HTERT RPE-1 (cell line): ENCODE data around the gene ANKRD11.

Source experiments
- in situ Hi-C: fragments of 300-500 bp; cut with MboI; formaldehyde crosslinking; loops from 4 replicates; pipeline ENCODE4 v1.14.3; 2020; ENCODE audit warnings: low sequenced_read_pairs

Gene ANKRD11

DNA sequence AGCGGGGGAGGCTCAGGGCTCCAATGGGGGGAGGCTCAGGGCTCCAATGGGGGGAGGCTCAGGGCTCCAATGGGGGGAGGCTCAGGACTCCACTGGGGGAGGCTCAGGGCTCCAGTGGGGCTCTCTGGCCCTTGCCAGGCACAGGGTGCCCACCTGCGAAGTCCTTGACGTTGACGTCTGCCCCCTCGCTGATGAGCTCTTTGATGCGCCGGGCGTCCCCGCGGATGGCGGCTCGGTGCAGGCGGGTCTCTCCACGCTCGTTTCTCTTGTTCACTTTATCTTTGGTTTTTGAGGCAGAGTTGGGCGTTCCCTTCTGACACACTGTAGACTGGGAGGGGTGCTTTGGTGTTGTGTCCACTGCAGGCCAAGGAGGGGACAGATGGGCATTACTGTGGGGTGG, 199.9 kb downstream of the ANKRD11 start:
- in situ Hi-C loops, result no loop called here

DNA sequence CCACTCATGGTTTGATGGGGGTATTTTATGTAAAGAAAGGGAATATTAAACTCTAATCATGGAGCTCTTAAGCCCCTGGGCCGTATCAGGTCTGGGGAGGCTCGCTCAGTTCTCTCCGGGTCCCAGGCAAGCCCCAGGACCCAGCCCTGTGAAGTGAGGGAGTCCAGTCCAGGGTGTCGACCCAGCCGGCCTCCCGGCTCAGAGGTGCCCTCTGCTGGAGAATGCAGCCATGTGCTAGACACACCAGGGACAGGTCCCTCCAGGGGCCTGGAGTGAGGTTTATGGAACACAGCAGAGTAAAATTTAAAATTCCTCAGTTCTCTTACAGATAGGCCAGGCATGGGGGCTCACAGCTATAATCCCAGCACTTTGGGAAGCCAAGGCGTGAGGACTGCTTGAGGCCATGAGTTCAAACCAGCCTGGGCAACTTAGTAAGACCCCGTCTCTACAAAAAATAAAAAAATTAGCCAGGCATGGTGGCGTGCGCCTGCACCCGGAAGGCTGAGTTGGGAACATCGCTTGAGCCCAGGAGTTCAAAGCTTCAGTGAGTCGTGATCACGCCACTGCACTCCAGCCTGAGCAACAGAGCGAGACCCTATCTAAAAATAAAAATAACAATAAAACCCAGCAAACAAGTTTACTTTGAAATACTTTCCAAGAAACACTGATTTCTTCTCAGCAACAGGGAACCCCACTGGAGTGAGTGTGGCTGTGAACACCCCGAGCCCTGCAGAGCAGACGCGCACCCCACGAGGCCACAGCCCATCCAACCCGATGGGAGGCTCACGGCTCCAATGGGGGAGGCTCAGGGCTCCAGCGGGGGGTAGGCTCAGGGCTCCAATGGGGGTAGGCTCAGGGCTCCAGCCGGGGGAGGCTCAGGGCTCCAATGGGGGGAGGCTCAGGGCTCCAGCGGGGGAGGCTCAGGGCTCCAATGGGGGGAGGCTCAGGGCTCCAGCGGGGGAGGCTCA, 200.6 kb downstream of the ANKRD11 start:
- in situ Hi-C loops, result no loop called here

DNA sequence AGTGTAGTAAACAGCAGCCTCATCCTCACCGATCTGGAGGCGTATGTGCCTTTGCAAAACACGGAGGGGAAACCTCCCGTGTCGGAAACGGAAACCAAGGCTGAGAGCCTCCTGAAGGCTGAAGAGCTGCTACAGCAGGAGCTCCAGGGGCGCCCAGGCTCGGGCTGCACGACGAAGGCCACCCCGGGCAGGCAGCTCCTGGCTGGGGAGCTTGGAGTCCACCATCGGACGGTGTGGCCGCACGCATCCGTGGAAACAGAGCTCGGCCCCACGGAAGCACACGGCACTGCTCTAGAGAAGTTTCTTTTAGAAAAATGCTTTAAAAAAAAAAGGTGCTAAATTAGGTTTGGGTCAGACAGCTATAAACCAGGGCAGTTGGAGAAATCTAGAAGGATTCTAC, 201.4 kb downstream of the ANKRD11 start:
- in situ Hi-C loops, result no loop called here

DNA sequence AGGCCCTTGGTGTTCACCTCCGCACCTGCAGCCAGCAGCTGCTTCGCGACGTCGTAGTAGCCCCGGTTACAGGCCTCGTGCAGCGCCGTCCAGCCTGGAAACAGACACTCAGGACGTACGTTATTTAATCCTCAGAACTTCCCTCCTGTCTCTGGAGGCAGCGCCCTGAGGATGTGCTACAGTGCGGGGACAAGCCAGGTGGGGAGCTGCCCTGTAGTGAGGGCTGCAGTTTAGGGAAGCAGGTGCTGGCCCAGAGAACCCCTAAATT, 201.8 kb downstream of the ANKRD11 start:
- in situ Hi-C loops, result no loop called here

DNA sequence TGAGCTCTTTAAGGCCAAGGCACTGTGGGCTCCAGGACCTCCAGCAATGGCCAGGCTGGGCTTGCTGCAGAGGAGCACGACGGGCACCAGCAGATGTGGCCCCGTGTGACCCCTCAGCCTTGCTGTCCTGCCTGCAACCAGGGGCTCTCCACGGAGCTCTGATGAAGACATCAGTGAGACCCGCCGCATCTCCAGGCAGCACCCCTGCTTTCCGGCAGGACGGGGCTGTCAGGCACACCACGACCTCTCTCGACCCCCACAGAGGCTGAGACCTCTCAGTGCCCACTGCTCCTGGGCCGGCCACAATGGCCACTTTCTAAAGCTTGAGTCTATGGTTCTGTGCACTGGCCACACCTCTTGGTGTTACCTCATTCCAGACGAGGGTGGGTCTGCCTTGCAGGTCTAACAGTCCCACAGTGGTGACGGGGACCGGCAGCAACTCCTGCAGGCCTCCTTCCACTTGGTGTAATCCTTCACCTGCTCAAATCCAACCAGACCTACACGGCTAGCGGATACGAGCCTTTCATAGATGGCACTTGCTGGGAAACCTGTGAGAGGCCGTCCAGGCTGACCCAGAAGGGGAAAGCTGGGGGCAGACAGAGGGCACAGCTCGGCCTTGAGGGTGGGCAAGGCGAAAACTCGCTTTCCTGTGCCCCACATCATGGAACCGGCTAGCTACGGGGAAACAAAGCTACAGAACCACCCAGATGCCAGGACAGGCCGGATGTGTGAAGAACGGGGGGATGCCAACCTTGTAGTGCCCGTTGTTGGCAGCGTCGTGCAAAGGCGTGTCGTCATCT, 202.4 kb downstream of the ANKRD11 start:
- in situ Hi-C loops, result no loop called here

DNA sequence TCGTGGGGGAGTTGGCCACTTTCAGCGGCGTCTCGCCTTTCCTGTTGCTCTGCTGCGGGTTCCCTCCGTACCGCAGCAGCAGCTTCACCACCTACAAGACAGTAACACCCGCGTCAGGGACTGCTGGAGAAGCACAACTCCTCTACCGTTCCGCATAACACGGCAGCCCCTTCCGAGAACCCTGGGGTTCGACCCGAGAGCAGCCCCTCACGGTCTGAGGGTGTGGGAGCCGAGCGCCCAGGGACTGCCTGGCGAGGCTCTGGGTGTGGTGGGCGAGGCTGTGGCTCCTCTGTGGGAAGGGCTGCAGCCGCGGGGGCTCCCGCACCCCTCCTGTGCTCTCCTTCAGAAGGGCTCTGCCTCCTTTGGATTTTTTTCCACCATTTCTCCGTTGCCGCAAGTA, 204.3 kb downstream of the ANKRD11 start:
- in situ Hi-C loops, result no loop called here

DNA sequence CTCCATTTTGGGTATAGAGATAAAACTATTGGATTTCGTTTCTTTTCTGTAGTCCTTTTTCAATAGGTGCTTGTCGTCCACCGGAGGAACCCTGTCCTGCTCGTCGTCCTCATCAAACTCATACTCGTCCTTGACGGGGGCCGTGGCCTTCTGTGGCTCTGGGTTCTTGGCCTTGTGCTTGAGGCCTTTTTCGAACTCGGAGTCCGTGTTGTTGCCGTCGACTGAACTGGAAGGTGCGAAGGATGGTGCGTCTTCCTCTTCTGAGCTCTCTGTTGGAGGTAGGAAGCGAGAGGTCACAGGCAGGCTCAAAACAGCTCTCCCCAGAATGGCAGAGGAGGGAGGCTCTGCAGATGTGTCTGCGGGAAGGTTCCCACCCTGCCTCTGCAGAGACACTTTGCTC, 205.0 kb downstream of the ANKRD11 start:
- in situ Hi-C loops, result no loop called here

DNA sequence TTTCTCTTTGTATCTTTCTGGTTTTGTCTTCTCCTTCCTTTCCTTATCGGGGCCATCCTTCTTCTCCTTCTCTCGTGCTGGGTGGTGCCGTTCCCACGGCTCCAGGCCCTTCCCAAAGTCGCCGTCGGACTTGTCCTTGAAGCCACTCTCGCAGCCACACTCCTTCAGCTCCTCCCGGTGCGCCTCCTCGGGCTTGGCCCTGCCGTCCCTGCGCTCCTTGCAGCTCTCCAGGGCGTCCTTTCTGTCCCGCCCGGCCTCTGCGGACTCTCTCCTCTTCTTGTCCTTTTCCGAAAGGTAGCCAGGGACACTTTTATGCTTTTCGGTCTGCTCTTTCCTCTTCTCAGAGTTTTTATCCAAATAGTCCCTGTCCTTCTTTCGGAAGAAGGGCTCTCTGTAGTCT, 206.9 kb downstream of the ANKRD11 start:
- in situ Hi-C loops, result no loop called here

DNA sequence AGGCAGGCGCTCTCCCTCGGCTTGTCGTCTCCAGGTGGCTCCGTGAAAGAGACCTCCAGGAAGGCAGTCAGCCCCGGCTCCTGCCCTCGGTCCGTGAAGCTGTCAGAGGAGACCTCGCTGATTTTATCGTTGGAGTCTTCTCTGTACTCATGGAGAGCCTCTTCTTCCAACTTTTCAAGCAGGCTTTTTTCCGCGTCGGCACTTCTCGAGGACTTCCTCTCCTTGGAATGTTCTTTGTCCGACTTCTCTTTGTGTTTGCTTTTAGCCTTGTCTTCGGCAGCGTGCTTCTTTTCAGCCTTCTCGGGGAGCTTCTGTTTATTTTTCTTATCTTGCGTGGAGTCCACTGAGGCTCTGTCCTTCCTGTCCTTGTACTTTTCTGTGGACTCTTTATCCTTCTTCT, 207.8 kb downstream of the ANKRD11 start:
- in situ Hi-C loops, result no loop called here

DNA sequence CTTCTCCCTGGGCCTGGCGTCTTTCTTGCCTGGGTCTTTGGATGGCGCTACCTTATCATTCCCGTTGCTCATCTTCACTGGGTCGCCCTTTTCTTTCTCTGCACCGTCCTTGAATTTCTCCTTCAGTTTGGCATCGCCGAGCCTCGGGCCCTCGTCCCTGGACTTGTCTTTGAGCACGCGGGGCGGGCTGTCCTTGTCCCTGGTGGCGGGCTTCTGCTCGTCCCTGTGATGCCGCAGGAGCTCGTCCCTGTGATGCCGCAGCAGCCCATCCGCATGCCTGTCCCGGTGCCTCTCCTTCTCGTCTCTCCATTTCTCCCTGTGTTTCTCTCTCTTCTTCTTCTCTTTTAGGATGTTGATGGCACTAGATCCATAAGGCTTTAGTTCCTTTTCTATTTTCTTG, 208.5 kb downstream of the ANKRD11 start:
- in situ Hi-C loops, result no loop called here

DNA sequence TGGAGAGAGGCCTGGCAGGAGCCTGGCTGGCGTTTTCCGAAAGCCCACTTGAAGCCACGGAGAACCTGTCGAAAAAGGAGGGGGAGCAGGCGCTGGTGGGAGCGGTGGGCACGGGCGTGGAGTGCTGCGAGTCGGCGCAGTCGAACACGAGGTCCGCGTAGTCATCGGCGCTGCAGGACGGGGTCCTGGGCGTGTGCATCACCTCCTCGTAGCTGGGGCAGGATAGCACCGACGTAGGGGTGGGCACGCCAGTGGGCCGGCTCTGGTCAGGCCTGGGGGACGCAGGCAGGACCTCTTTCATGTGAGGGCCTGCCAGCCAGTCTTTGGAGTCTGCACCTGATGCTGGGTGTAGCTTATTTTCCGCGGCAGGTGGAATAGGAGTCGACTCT, 209.2 kb downstream of the ANKRD11 start:
- in situ Hi-C loops, result no loop called here

DNA sequence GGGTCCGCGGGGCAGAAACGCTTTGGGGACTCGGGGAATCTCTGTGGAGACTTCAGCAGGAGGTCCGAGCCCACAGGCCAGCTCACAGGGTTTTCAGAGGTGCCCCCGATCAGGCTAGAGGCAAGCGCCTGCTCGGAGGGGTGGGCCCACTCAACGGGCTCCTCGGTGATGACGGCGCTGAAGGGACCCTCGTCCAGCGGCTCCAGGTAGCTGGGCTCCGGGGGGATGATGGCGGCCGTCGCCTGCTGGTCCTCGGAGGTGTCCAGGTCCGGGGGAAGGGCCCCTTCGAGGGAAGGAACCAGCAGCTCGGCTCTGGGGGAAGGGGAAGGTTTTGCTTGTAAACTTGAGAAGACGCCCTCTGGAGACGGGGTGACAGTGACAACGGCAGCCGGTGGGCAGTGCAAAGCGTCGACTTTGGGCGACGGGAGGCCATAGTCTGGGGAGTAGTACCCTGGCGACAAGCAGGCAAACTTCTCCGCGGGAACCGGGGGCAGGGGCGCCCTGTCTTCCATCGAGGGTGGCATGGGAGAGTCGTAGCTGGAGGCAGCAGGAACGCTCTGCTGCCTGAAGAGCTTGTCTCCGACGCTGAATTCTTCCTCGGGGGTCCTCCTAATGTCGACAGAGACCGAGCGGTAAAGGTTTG, 209.7 kb downstream of the ANKRD11 start:
- in situ Hi-C loops, result no loop called here

DNA sequence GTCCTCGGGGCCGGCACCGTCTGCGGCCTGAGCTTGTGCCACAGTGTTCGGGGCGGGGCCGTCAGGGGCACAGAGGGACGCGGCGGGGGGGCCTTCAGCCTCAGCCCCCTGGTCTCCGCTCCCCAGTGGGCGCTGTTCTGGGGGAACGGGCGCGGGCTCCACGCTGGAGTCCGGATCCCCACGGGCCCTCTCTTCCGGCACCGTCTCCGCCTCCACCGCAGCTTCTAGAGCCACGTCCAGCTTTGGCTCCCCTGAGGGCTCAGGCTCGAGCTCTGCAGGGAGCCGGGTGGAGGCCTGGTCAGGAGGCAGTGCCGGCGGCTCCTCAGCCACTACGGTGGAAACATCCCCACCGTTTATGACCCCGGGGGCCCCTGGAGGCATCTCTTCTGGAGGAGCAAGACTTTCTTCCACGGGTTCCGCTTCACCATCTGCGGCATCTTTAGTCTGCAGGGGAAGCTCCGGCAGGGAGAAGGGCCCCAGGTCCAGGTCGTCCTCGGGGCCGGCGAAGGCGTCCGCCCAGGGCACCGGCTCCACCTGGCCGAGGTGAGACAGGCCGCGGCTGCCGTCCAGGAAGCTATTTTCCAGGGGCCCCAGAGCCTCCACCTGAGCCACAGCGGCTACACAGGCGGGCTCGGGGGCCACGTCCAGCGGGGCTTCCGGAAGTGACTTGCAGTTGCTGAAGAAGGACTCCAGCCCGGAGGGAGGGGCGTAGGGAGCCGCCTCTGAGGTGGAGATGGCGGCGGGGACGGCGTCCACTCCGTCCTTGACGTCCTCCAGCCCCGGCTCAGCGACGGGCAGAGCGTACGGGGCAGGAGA, 210.5 kb downstream of the ANKRD11 start:
- in situ Hi-C loops, result no loop called here

DNA sequence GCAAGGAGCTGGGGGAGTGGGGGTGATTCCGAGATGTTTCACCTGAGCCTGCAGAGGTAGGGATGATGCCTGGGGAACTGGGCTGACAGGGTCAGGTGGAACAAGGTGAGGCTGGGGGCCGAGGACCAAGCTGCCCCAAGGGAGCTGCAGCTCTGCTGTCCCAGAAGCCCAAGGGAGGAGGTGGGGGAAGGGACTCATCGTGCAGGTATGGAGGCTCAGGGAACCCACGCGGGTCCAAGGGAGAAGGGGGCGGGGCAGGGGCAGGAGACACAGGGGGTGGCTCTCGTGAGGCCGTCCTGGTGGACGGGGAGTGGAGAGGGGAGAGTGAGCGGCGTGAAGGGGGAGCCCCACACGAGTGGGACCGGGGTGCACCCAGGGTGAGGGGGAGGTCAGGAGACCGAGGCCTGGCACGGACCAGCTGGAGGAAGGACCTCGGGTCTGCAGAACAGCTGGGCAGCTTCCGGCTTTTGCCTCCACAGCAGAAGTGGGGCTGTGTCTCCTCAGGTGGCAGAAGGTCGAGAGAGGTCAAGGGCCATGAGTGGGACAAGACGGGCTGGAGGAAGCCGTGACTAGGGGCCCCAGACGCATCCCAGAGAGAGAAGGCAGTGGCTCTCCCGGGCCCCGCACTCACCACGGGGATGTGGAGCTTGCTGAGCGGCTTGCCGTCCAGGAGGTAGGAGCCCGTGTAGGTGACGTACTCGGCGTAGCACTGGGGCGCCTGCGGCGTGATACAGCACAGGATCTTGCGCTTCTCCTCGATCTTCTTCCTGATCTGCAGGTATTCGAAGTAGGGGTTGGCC, 211.7 kb downstream of the ANKRD11 start:
- in situ Hi-C loops, result no loop called here

DNA sequence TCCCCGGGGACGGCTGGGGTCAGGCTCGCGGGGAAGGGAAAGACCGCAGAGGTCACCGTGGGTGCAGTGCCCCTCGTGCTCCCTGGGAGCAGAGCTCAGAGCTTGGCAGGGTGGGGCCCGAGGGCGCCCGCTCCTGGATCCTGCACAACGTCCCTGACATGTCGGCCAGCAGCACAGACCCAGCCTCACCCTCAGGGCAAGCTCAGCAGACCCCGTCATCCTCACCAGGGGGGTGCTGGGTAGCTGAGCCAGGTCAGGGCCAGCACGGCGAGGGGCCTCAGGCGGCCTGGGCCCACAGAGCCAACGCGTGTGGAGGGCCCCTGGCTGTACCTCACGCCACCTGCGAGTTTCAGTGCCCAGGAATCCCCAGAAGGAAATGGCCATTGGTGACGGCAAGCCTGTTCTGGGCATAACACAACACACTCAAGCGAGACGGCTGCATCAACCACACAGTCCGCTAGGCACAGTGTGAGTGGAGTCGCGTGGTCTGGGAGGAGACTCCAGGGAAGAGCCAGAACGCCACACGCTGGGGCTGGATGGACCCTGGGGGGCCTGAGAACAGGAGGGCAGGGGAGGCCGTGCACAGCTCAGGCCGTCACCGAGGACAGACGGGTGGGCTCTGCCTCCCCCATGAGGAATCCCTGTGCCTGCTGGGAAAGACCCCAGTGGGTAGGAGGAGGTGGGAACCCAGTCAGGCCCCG, 212.6 kb downstream of the ANKRD11 start:
- in situ Hi-C loops, result no loop called here

DNA sequence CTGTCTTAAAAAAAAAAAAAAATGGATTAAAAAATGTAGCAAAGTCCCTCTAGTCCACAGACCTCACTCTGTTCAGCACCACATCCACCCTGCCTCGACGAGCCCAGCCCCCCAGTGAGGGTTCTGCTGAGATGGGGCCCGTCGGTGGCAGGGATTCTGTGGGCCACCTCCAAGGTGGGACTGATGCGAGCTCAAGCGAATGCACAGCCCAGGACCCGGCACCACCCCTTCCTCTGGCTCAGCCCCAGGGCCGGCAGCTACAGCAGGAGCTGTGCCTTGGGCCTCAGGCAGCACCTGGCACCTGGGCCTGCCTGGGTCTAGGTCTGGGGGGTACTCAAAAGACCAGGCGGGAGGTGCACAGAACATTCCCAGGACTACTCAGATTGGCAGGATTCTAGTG, 213.3 kb downstream of the ANKRD11 start:
- in situ Hi-C loops, result no loop called here

DNA sequence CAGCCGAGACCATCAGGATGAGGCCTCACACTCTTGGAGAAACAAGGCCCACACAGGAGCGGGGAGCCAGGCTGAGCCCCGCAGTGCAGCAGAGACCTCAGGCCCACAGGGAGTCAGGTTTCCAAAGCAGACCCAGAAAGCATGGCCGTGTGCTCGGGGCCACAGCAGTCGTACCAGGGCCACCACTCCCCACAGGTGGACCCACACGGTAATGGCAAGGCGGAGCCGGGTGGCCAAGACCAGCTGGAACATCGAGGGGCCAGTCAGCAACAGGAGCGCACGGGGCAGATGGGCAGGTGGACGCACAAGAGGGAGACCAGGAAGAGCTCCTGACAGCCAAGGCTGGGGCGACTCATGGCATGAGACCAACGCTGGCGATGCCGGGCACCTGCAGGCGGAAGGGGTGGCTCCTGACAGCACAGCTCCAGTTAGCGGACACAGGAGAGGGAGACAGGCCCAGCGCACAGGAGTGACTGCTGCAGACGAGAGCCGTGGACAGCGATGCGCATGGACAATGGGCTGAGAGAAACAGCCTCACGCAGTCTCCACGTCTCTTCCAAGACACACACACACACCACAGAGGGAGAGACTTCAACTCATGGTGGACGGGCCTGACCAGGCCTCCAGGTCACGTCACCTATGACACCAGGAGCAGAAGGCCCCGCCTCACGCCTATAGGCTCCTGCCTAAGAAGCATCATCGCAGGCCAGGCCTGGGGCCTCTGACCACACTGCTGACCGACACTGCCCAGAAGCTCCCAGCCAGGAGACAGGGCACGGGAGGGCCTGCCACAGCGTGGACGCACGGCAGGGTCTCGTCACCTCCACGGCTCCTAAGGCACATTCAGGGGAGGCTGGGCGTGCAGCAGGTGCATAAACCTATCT, 214.3 kb downstream of the ANKRD11 start:
- in situ Hi-C loops, result no loop called here

DNA sequence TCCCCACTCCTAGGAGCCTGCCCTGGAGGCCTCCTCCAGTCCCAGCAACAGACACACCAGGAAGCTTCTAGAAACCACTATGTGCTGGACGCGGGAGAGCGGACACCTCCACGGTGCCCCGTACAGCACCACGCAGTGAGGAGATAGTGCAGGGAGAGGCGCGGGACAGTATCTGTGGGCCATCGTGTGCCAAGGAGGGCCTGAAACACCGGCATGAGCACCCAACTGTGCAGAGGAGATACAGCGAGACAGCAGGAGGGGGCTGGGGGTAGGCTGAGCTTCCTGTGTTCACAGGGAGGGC, 215.1 kb downstream of the ANKRD11 start:
- in situ Hi-C loops, result no loop called here
